ENCODE results near the gene OLFML2A.

- TF ChIP-seq CTCF (conservative IDR thresholded peaks at IDR 0.05; ENCODE audit: low read length), result no peak
- TF ChIP-seq EZH2phosphoT487 (IDR thresholded peaks at IDR 0.05; ENCODE audit: borderline replicate concordance, low read depth, low read length), result no peak
Observed at GRCh38 chr9:124784509-124784908, 7.6 kb downstream of the OLFML2A start.

All from OCI-LY7 (cell line).